NCI-H1048 (cell line): ENCODE measurements around the gene STK38.
"Not testable (repeated sequence)": the region's sequence is repeated elsewhere in the genome, so short reads cannot be mapped to it uniquely, and the experiment has no call there.

Experiments
- DNase-seq: peaks from one replicate; lab custom pipeline; 2025; lab: John Stamatoyannopoulos, UW

STK38 gene

DNA sequence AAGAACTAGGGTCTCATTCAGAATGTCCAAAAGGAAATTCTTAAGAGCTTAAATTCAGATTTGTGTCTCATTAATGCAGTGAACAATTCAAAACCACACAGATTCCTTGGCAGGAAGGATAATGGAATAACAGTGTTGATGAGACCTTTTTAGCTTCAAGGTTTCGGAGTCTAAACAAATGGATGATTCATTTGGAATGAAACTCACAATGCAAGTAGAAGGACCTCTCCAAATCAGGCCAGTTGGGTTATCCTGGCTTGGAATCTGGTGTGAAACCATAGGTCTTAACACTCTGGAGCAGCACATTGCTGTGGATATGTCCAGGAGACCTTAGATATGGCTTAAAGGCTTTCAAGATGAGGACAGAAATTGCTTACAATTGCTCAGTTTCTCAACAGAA is 59.6 kb downstream of the STK38 start:
- no peak for DNase-seq

DNA sequence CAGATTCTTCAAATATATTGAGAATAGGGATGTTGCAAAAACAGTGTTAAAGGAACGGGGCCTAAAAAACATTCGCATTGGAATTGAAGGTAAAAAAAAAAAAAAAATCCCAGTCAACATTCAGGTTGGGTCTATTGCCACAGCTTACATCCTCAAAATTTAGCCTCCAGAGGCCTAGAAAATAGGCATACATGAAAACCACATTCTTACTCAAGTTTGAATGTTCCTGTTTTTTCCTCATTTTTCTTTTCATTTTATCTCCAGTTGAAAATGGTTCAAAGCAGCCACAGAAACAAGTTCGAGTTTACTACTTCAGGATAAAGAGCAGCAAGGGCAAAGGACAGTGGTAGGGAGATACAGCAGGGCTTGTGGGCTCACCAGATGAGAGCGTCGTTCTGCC is 62.5 kb downstream of the STK38 start:
- DNase-seq = no peak

DNA sequence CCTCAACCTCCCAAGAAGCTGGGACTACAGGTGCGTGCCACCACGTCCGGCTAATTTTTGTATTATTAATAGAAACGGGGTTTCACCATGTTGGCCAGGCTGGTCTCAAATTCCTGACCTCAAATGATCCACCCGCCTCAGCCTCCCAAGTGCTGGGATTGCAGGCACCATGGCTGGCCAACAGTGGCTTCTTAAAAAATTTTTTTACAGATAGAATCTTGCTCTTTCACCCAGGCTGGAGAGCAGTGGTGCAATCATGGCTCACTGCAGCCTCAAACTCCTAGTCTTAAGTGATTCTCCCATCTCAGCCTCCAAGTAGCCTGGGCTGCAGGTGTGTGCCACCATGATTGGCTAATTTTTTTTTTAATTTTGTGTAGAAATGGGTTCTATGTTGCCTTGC is 64.0 kb downstream of the STK38 start:
- DNase-seq = not testable (repeated sequence)

DNA sequence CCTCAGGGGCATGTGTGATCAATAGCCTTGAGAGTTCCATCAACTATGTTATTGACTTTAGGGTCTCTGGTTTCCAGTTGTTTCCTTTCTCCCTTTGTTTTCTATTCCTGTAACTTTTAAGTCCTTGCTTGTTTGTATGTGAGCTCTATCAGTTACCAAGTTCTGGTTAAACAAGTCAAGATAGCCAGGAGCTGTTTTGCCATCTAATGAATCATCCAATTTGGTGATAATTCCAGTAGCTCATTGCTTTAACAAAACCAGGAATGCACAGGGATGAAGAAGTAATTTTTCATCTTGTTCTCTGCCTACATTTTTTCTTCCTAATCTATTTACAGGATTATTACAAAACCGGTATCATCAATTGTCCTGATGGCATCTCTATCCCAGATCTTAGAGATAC is 68.0 kb downstream of the STK38 start:
- no peak for DNase-seq

DNA sequence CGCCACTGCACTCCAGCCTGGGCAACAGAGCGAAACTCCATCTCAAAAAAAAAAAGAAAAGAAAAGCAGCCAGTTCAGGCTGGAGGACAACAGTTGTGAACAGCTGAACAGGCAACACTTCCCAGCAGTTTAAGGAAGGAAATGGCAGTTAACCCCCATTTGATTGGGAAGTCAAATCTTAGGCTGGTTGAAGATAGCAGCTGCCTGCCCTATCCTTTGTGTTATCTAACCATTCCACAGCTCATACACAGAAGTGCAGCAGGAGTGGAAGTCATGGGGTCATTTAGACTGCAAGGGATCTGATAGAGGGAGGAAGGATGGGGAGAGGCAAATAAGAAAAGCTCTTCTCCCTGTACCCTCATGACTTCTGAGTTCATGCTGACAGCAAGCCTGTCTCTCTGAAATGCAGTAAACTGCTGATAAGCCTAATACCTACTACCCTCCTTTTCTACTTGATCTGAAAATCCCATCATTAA is 69.2 kb downstream of the STK38 start:
- no peak for DNase-seq

DNA sequence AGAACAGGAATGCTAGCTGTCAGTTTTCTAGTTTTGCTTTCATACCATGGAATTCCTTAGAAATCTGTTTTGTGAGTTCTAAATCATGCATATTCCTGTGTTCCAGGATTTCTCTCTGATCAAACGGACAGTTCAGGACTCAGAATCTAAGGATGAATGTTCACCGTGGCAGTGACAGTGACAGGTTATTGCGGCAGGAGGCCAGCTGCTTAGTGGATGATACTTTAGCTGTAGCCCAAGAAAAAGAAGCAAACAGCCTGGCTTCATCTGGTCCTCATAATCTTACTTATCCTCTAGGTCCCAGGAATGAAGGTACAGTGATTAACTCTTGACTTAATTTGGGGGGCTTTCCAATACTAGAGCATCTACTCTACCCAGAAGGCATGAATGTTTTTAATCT is 77.3 kb downstream of the STK38 start:
- no peak for DNase-seq

DNA sequence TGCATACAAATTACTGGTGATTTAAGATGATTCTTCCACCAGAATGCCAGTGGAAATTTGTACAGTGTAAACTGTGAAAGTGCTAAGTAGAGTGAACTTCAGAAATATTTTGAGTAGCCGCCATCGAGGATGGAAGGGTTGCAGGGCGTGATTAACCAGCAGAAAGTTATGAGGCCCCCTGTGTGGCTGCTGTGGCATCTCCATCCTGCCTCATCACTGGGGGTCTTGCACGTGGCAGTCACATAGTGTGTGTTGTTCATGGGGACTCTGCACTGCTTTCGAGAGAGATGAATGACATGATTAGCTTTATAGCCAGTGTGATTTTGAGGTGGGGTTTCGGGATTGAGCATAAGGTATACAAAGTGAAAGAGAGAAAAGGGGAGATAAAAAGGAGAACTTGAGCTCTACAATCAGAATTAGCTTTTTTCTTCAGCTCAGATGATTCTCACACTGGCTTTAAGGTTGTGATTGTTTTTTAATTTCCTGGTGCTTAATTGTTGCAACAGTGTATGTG is 78.1 kb downstream of the STK38 start:
- no peak for DNase-seq

DNA sequence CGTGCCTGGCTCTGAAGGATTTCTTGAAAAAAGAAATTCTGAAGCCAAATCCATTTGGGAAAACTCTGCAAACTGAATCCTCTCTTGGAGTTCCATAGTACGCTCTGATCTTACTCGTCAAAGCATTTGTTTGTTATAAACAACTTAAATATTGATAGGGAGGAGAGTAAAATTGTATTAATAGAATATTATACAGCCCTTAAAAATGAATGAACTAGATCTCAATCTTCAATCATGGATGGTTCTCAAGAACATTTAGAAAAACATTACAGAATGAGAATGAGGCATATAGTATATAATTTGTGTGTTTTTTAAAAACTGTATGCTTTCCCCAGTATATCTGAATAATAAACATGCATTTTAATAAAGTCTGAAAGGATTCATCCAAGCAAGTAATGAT is 79.7 kb downstream of the STK38 start:
- no peak for DNase-seq

DNA sequence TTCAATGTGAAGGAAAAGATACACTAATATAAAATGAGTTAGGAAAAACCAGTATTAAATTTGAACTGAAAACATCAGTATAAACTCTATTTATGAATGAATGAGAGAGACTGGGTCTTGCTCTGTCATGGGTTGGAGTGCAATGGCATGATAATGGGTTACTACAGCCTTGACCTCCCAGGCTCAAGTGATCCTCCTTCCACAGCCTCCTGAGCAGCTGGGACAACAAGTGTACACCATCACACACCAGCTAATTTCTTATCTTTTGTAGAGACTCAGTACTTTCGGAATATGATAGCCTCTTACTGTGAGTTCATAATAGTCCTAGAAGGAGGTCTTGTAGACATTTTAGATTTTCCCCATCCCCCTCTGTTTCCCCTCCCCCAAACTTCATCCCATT is 83.0 kb downstream of the STK38 start:
- no peak for DNase-seq

DNA sequence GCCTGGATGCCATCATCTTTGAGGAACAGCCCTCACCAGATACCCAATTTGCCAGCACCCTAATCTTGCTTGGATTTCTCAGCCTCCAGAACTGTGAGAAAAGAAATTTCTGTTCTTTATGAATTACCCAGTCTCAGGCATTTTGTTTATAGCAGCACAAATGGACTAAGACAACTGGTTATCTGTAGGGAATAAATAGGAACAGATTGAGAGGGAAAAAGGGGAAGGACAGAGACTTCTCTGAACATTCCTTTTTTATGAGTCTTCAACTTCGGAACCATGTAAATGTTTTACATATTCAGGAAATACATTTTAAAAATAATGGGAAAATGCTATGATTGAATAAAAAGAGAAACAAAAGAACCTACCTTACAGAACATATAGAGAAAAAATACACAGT is 83.6 kb downstream of the STK38 start:
- no peak for DNase-seq

DNA sequence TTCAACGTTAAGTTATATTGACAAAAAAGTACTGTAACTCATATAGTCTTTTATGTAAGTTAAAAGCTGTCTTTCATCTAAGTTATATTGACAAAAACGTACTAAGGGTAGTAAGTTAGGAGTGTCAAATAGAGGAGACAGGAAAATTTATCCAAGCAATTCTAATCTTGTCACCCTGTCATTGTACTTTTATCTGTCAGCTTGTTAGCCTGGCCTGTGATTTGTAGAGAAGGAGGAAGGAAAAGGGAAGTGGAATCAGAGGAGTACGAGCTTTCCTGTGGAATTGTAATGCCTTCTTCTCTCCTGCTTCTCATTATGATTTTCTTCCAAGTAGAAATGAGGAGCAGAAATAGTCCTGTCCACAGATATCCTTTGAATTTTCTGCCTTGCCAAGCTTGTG is 85.6 kb downstream of the STK38 start:
- DNase-seq = no peak

DNA sequence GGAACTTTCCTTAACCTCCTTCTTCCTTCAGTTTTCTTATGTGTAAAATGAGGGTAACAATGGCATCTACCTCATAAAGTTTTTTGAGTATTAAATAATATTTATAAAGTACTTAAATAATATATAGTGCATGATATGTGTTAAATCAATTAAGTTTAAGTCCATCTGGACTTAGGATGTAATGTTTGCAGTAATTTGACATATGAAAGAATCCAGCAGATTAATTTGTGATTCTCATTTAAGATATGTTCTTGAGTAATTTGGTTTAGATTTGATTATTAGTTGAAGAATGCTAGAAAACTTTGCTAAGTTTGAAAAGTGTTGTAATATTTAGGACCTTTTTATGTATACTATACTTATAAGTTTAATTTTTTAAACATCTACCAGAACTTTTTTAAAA is 86.4 kb downstream of the STK38 start:
- no peak for DNase-seq

DNA sequence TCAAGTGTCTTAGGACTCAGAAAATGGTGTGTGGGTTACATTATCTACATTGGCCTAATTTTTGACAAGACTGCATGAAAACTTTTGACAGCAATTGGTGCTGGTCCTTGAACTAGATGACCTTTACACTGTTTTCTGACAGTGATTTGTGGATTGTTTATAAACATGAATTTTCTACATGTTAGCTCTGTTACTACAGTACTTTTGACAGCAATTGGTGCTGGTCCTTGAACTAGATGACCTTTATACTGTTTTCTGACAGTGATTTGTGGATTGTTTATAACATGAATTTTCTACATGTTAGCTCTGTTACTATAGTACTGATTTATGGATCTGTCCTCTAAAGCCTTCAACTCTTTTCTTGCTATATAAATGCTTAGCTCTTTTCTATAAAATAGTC is 87.8 kb downstream of the STK38 start:
- no peak for DNase-seq

DNA sequence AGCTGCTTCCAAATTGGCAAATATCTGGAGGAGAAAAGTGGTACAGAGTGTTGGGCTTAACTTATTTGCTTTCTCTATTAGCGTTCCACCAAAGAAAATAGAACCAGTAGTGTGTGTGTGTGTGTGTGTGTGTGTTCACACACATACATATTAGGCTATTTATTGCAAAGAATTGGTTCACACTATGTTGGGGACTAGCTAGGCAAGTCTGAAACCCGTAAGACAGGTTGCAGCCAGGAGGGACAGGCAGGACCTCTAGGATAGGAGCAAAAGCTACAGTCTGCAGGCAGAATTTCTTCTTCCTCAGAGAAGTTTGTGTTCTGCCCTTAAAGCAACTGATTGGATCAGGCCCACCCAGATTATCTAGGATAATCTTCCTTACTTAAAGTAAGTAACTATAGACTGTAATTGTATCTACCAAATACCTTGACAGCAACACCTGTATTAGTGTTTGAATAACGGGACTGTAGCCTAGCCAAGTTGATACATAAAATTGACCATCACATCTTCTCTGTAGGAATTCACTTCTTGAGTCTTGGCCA is 91.7 kb downstream of the STK38 start:
- no peak for DNase-seq

DNA sequence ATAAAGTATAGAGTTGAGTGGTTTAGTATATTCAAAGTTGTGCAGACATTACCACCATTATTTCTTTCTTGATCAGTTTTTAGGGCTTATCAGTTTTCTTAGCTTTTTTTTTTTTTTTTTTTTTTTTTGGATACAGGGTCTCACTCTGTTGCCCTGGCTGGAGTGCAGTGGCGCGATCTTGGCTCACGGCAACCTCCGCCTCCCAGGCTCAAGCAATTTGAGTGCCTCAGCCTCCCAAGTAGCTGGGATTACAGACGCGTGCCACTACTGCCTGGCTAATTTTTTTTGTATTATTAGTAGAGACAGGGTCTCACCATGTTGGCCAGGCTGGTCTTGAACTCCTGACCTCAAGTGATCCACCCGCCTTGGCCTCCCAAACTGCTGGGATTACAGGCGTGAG is 94.4 kb downstream of the STK38 start:
- not testable (repeated sequence) for DNase-seq

DNA sequence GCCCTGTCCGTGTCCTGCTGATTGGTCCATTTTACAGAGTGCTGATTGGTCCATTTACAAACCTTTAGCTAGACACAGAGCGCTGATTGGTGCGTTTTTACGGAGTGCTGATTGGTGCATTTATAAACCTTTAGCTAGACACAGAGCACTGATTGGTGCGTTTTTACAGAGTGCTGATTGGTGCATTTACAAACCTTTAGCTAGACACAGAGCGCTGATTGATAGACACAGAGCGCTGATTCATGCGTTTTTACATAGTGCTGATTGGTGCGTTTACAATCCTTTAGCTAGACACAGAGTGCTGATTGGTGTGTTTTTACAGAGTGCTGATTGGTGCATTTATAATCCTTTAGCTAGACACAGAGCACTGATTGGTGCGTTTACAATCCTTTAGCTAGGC is 98.1 kb downstream of the STK38 start:
- not testable (repeated sequence) for DNase-seq

DNA sequence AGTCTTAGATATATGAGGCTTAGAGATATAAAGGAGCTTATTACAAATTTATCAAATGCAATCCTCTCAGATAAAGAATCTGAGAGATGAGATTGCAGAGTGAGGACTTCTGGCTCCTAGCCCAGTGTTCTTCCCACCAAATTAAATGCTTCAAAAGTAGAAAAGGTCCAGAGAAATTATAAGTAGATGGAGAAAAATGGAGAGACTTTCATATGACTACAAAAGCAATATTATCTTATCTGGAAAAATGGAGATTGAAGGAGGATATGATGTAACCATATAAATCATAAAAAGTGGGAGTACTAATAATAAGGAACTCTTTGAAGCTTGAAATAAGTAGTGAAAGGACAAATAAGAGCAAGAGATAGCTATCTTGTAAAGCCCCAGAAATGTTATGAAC is 101.7 kb downstream of the STK38 start:
- no peak for DNase-seq

DNA sequence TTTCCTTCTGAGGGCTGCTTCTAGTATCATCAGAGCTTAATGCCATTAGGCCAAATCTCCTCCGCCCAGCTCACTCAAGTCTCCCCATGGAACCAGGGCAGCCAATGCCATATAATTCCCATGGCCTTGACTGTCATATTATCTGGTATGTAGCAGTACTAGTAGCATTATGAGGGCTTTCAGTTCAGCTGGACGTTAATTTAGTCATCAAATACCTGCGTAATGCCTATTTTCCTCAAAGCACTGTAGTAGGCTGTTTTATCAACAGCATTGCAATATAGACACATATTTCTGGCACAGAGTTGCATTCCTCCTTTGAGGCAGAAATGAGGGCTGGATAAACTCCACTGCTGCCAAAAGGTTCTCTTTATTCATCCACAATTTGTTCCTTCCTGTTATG is 102.8 kb downstream of the STK38 start:
- DNase-seq = no peak
